Adipocyte (in vitro differentiated cells): Measurements from ENCODE around the gene TMEM170B.
A peak's percentile ranks its signal among the peaks of the same experiment; 100 is the strongest.

ENCODE experiments used
- DNase-seq: peaks from one replicate; pipeline ENCODE4 v3.0.0-alpha.2; 2015; ENCODE audit warnings: low read depth
- H3K27me3 ChIP-seq: replicated peaks from 2 replicates; pipeline ENCODE4 v1.7.0; 2013; ENCODE audit warnings: mild to moderate bottlenecking, low read length, moderate library complexity; ENCODE audit not compliant: control insufficient read depth, insufficient read depth
- H3K36me3 ChIP-seq: 2 replicates; pipeline ENCODE4 v1.7.0; 2013; ENCODE audit warnings: low read length, mild to moderate bottlenecking, moderate library complexity; ENCODE audit not compliant: control insufficient read depth, insufficient read depth, severe bottlenecking
- H3K4me1 ChIP-seq: 2 replicates; pipeline ENCODE4 v1.7.0; 2013; ENCODE audit warnings: mild to moderate bottlenecking, low read length, moderate library complexity; ENCODE audit not compliant: control insufficient read depth, insufficient read depth
- H3K4me3 ChIP-seq: 2 replicates; pipeline ENCODE4 v1.7.0; 2013; ENCODE audit warnings: mild to moderate bottlenecking, low read length, moderate library complexity
- H3K9ac ChIP-seq: 2 replicates; pipeline ENCODE4 v1.7.0; 2013; ENCODE audit warnings: mild to moderate bottlenecking, low read length, moderate library complexity
- H3K9me3 ChIP-seq: 2 replicates; pipeline ENCODE4 v1.7.0; 2013; ENCODE audit warnings: mild to moderate bottlenecking, low read length, moderate library complexity; ENCODE audit not compliant: control insufficient read depth

The TMEM170B gene

GRCh38 chr6:11497881-11498280 is 39.7 kb upstream of the TMEM170B start:
- Histone ChIP-seq H3K4me3 (no peak overlapping the region), H3K9ac (no peak overlapping the region), H3K4me1 (peaks cover 9% of the 10 kb centered on the region), H3K9me3 (no peaks in the 10 kb centered on the region), H3K27me3 (no peaks in the 10 kb centered on the region), H3K36me3 (no peaks in the 10 kb centered on the region)
- no peak for DNase-seq

GRCh38 chr6:11500008-11500407 is 37.5 kb upstream of the TMEM170B start:
- H3K4me1 ChIP-seq = peaks cover 11% of the 10 kb centered on the region
- peak; percentile 36 for DNase-seq
- H3K9ac ChIP-seq = no peak overlapping the region
- H3K9me3 ChIP-seq = no peaks in the 10 kb centered on the region
- H3K4me3 ChIP-seq = no peak overlapping the region
- H3K36me3 ChIP-seq = no peaks in the 10 kb centered on the region
- H3K27me3 ChIP-seq = no peaks in the 10 kb centered on the region

- H3K27me3 ChIP-seq = no peaks in the 10 kb centered on the region
- no peaks in the 10 kb centered on the region for H3K36me3 ChIP-seq
- no peak for DNase-seq
- no peak overlapping the region for H3K9ac ChIP-seq
- H3K4me3 ChIP-seq = no peak overlapping the region
- peaks cover 19% of the 10 kb centered on the region for H3K9me3 ChIP-seq
- H3K4me1 ChIP-seq = no peaks in the 10 kb centered on the region
Observed at GRCh38 chr6:11509471-11509870, 28.1 kb upstream of the TMEM170B start.

GRCh38 chr6:11514672-11515071 is 22.9 kb upstream of the TMEM170B start:
- Histone ChIP-seq H3K36me3 (no peaks in the 10 kb centered on the region), H3K9ac (no peak overlapping the region), H3K27me3 (no peaks in the 10 kb centered on the region), H3K4me1 (peaks cover 4% of the 10 kb centered on the region), H3K9me3 (peaks cover 34% of the 10 kb centered on the region), H3K4me3 (no peak overlapping the region)
- no peak for DNase-seq

GRCh38 chr6:11515763-11516162 is 21.8 kb upstream of the TMEM170B start:
- H3K9ac ChIP-seq = no peak overlapping the region
- H3K4me1 ChIP-seq = peaks cover 4% of the 10 kb centered on the region
- no peaks in the 10 kb centered on the region for H3K27me3 ChIP-seq
- H3K36me3 ChIP-seq = no peaks in the 10 kb centered on the region
- H3K4me3 ChIP-seq = no peak overlapping the region
- H3K9me3 ChIP-seq = peaks cover 32% of the 10 kb centered on the region
- no peak for DNase-seq

- Histone ChIP-seq H3K9ac (peak overlapping the region; percentile 58), H3K27me3 (no peaks in the 10 kb centered on the region), H3K4me3 (peak overlapping the region; percentile 45), H3K4me1 (peaks cover 45% of the 10 kb centered on the region), H3K9me3 (peaks cover 5% of the 10 kb centered on the region), H3K36me3 (no peaks in the 10 kb centered on the region)
- peak; percentile 10 for DNase-seq
Observed at GRCh38 chr6:11522812-11523605, 14.5 kb upstream of the TMEM170B start.

GRCh38 chr6:11525468-11526155 is 11.9 kb upstream of the TMEM170B start:
- Histone ChIP-seq H3K36me3 (no peaks in the 10 kb centered on the region), H3K4me3 (peak overlapping the region; percentile 21), H3K4me1 (peaks cover 42% of the 10 kb centered on the region), H3K27me3 (no peaks in the 10 kb centered on the region), H3K9me3 (no peaks in the 10 kb centered on the region), H3K9ac (peak overlapping the region; percentile 81)
- DNase-seq = peak; percentile 90

GRCh38 chr6:11526156-11526505 is 11.4 kb upstream of the TMEM170B start:
- no peaks in the 10 kb centered on the region for H3K36me3 ChIP-seq
- H3K9me3 ChIP-seq = no peaks in the 10 kb centered on the region
- no peak for DNase-seq
- H3K27me3 ChIP-seq = no peaks in the 10 kb centered on the region
- H3K9ac ChIP-seq = no peak overlapping the region
- H3K4me3 ChIP-seq = no peak overlapping the region
- peaks cover 47% of the 10 kb centered on the region for H3K4me1 ChIP-seq

GRCh38 chr6:11527274-11527870 is 10.2 kb upstream of the TMEM170B start:
- no peak overlapping the region for H3K9ac ChIP-seq
- no peaks in the 10 kb centered on the region for H3K9me3 ChIP-seq
- no peaks in the 10 kb centered on the region for H3K36me3 ChIP-seq
- peaks cover 44% of the 10 kb centered on the region for H3K4me1 ChIP-seq
- no peak for DNase-seq
- no peak overlapping the region for H3K4me3 ChIP-seq
- H3K27me3 ChIP-seq = no peaks in the 10 kb centered on the region

- H3K36me3 ChIP-seq = no peaks in the 10 kb centered on the region
- no peak overlapping the region for H3K9ac ChIP-seq
- DNase-seq = no peak
- no peak overlapping the region for H3K4me3 ChIP-seq
- no peaks in the 10 kb centered on the region for H3K9me3 ChIP-seq
- H3K27me3 ChIP-seq = no peaks in the 10 kb centered on the region
- peaks cover 34% of the 10 kb centered on the region for H3K4me1 ChIP-seq
Observed at GRCh38 chr6:11528996-11529395, 8.6 kb upstream of the TMEM170B start.

GRCh38 chr6:11532097-11532496 is 5.5 kb upstream of the TMEM170B start:
- Histone ChIP-seq H3K9me3 (no peaks in the 10 kb centered on the region), H3K27me3 (no peaks in the 10 kb centered on the region), H3K4me1 (peaks cover 41% of the 10 kb centered on the region), H3K9ac (peak overlapping the region; percentile 37), H3K36me3 (no peaks in the 10 kb centered on the region), H3K4me3 (peak overlapping the region; percentile 46)
- no peak for DNase-seq
